MM.1S (cell line): ENCODE results near the gene FGF3.

Experiments used
- DNase-seq: peaks from one replicate; pipeline ENCODE4 v3.0.0-alpha.2; 2015
- H2AFZ ChIP-seq: fragments of 300-600 bp; sonication (generic); 2 replicates; pipeline ENCODE4 v1.6.0; 2016; ENCODE audit warnings: antibody characterized with exemption, low read length
- H3F3A ChIP-seq: fragments of 300-600 bp; sonication (generic); 2 replicates; pipeline ENCODE4 v1.6.1; 2016; ENCODE audit warnings: mild to moderate bottlenecking, antibody characterized with exemption, low read length, moderate library complexity, mixed read lengths; ENCODE audit not compliant: insufficient read depth
- H3K27ac ChIP-seq: fragments of 300-600 bp; sonication (generic); 2 replicates; pipeline ENCODE4 v1.5.1; 2016; ENCODE audit warnings: mild to moderate bottlenecking, low read length
- H3K27me3 ChIP-seq: fragments of 300-600 bp; sonication (generic); replicated peaks from 2 replicates; pipeline ENCODE4 v1.6.0; 2016; ENCODE audit warnings: low read length; ENCODE audit not compliant: insufficient read depth
- H3K36me3 ChIP-seq: fragments of 300-600 bp; sonication (generic); replicated peaks from 2 replicates; pipeline ENCODE4 v1.6.1; 2016; ENCODE audit warnings: mild to moderate bottlenecking, low read length, mixed read lengths; ENCODE audit not compliant: insufficient read depth
- H3K4me1 ChIP-seq: fragments of 300-600 bp; sonication (generic); 2 replicates; pipeline ENCODE4 v1.6.1; 2016; ENCODE audit warnings: low read length, mixed read lengths
- H3K4me2 ChIP-seq: fragments of 300-600 bp; sonication (generic); 2 replicates; pipeline ENCODE4 v1.6.0; 2016; ENCODE audit warnings: low read depth, low read length
- H3K4me3 ChIP-seq: fragments of 300-600 bp; sonication (generic); 2 replicates; pipeline ENCODE4 v1.5.1; 2016; ENCODE audit warnings: low read length, mixed read lengths
- H3K79me2 ChIP-seq: fragments of 300-600 bp; sonication (generic); 2 replicates; pipeline ENCODE4 v1.6.1; 2016; ENCODE audit warnings: mixed run types, low read length, mixed read lengths
- H3K9ac ChIP-seq: fragments of 300-600 bp; sonication (generic); 2 replicates; pipeline ENCODE4 v1.6.1; 2016; ENCODE audit warnings: low read length, mixed read lengths
- H3K9me2 ChIP-seq: fragments of 300-600 bp; sonication (generic); replicated peaks from 2 replicates; pipeline ENCODE4 v1.6.1; 2016; ENCODE audit warnings: mild to moderate bottlenecking, low read length, mixed read lengths; ENCODE audit not compliant: insufficient read depth
- H3K9me3 ChIP-seq: fragments of 300-600 bp; sonication (generic); replicated peaks from 2 replicates; pipeline ENCODE4 v1.6.1; 2016; ENCODE audit warnings: mild to moderate bottlenecking, low read length, mixed read lengths; ENCODE audit not compliant: insufficient read depth
- H4K20me1 ChIP-seq: fragments of 300-600 bp; sonication (generic); 2 replicates; pipeline ENCODE4 v1.6.1; 2016; ENCODE audit warnings: mild to moderate bottlenecking, low read length, moderate library complexity, mixed read lengths; ENCODE audit not compliant: insufficient read depth
- EZH2 ChIP-seq: fragments of 300-600 bp; sonication (generic); optimal IDR thresholded peaks from 2 replicates; pipeline ENCODE3; 2017; ENCODE audit warnings: low read depth, mild to moderate bottlenecking, antibody characterized with exemption, low read length, mixed read lengths
- EZH2phosphoT487 ChIP-seq: fragments of 300-600 bp; sonication (generic); IDR thresholded peaks from 2 replicates; pipeline ENCODE4 v1.6.1; 2018; ENCODE audit warnings: antibody characterized with exemption, low read length
- TF ChIP-seq, protein P1 (sequence below): fragments of 300-600 bp; sonication (generic); IDR thresholded peaks from 2 replicates; pipeline ENCODE4 v1.5.1; 2016; ENCODE audit warnings: antibody characterized with exemption, low read length, mixed read lengths

FGF3 gene

DNA sequence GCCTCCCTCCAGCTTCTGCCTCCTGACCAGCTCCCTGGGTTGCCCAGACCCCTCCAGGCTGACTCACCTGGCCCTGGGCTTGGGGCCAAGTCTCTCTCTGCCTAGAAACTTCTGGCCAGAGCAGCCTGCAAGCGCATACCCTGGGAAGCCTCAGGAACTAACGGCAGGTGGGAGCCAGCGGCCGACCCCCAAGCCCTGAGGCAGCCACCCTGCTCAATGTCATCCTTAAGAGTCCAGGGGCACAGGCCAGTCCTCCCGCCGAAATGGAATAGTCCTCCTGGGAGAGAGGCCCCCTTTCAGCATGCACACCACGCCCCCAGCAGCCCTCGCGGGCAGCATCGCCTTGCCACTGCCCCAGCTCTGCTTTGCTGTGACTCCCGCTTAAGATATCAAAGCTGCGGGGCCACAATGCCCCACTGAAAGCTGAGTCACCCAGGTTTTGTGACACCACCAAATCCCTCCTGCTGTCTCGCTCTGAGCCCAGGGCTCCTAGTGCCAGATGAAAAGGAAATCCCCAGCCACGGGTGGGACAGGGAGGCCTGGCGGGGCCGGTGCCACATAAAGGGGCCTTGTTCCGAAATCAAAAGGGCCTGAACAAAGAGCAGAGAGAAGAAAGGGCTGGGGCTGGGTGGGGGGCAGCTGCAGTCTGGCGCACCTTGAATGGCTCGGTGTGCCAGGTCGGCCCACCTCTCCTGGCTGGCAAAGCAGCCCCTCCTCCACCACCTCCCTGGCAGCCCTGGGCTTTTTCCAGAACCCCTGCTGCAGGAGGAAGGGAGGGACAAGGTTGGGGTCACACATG is 21.4 kb upstream of the FGF3 start:
- no peak overlapping the region for H3K27ac ChIP-seq
- DNase-seq, result no peak
- no peaks in the 10 kb centered on the region for H3K79me2 ChIP-seq
- no peak overlapping the region for H3K9ac ChIP-seq
- no peaks in the 10 kb centered on the region for H4K20me1 ChIP-seq
- H3K4me3 ChIP-seq, result no peak overlapping the region
- no peaks in the 10 kb centered on the region for H3K9me2 ChIP-seq
- no peaks in the 10 kb centered on the region for H3F3A ChIP-seq
- no peaks in the 10 kb centered on the region for H3K9me3 ChIP-seq
- H2AFZ ChIP-seq, result no peak overlapping the region
- no peak for TF ChIP-seq EZH2
- no peak for TF ChIP-seq EZH2phosphoT487
- TF ChIP-seq, protein P1, sequence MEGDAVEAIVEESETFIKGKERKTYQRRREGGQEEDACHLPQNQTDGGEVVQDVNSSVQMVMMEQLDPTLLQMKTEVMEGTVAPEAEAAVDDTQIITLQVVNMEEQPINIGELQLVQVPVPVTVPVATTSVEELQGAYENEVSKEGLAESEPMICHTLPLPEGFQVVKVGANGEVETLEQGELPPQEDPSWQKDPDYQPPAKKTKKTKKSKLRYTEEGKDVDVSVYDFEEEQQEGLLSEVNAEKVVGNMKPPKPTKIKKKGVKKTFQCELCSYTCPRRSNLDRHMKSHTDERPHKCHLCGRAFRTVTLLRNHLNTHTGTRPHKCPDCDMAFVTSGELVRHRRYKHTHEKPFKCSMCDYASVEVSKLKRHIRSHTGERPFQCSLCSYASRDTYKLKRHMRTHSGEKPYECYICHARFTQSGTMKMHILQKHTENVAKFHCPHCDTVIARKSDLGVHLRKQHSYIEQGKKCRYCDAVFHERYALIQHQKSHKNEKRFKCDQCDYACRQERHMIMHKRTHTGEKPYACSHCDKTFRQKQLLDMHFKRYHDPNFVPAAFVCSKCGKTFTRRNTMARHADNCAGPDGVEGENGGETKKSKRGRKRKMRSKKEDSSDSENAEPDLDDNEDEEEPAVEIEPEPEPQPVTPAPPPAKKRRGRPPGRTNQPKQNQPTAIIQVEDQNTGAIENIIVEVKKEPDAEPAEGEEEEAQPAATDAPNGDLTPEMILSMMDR, result no peak
- H3K36me3 ChIP-seq, result no peaks in the 10 kb centered on the region
- peaks cover 66% of the 10 kb centered on the region for H3K27me3 ChIP-seq
- no peak overlapping the region for H3K4me2 ChIP-seq
- no peaks in the 10 kb centered on the region for H3K4me1 ChIP-seq

DNA sequence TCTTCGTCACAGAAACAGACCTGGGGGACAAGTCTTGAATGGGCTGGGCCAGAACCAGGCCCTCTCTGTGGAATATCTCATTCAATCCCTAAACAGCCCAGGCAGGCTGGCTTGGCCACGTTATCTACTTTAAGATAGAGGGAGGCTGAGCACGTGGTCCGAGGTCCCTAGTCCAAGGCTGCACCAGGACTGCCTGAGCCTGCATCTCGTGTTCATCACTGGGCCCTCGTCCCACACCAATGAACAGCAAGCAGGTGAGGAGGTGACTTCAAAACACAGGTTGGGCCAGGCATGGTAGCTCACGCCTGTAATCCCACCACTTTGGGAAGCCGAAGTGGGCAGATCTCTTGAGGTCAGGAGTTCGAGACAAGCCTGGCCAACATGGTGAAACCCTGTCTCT is 20.3 kb upstream of the FGF3 start:
- no peaks in the 10 kb centered on the region for H3K79me2 ChIP-seq
- no peak overlapping the region for H3K4me3 ChIP-seq
- H3K27me3 ChIP-seq, result peaks cover 69% of the 10 kb centered on the region

DNA sequence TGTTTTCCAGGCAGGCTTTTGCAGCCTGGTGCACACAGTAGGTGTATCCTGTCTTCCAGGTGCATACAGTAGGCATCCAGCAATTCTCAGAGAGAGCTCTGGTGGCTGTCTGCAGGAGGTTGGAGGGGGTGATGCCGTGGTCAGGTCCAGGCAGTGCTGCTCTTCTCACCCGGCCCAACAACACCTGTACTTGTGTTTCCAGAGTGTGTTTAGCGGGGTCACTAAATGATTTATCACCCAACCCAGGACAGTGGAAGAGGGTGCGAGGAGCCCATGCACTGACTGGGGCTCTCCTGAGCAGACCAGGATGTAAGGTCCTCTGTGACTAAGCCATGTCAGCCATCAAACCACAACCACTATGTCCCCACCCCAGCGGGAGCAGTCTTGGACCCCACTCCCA is 18.6 kb upstream of the FGF3 start:
- H3K4me1 ChIP-seq, result no peaks in the 10 kb centered on the region
- no peaks in the 10 kb centered on the region for H3K79me2 ChIP-seq
- H3K9ac ChIP-seq, result no peak overlapping the region
- H3K27ac ChIP-seq, result no peak overlapping the region
- no peaks in the 10 kb centered on the region for H3K36me3 ChIP-seq
- no peak overlapping the region for H3K4me3 ChIP-seq
- DNase-seq, result no peak
- no peaks in the 10 kb centered on the region for H3K9me3 ChIP-seq
- H2AFZ ChIP-seq, result no peak overlapping the region
- no peak overlapping the region for H3K4me2 ChIP-seq
- no peaks in the 10 kb centered on the region for H4K20me1 ChIP-seq
- H3K27me3 ChIP-seq, result peaks cover 83% of the 10 kb centered on the region
- TF ChIP-seq EZH2phosphoT487 (no peak), EZH2 (no peak)
- TF ChIP-seq, protein P1, result no peak
- no peaks in the 10 kb centered on the region for H3K9me2 ChIP-seq
- H3F3A ChIP-seq, result no peaks in the 10 kb centered on the region

More for the DNA sequence above, 20.3 kb upstream of the FGF3 start:
- Histone ChIP-seq H3K36me3 (no peaks in the 10 kb centered on the region), H3K4me1 (no peaks in the 10 kb centered on the region), H3K9me3 (no peaks in the 10 kb centered on the region), H3K27ac (no peak overlapping the region), H3K4me2 (no peak overlapping the region), H3F3A (no peaks in the 10 kb centered on the region), H4K20me1 (no peaks in the 10 kb centered on the region), H2AFZ (no peak overlapping the region), H3K9me2 (no peaks in the 10 kb centered on the region), H3K9ac (no peak overlapping the region)
- no peak for DNase-seq
- TF ChIP-seq, protein P1, result no peak
- TF ChIP-seq EZH2 (no peak), EZH2phosphoT487 (no peak)
